Measurements from ENCODE around the gene CAPN11. TPM values are rescaled to one million over a fixed set of nuclear protein-coding genes. Genes with fewer than 3 reads are reported as not detected.
A peak's percentile ranks its signal among the peaks of the same experiment; 100 is the strongest.

Gene CAPN11
- total and polyA plus RNA-seq, 2 experiments from 2014 or later, result 1.1 to 1.7 TPM

GRCh38 chr6:44126320-44127149 is 32.1 kb upstream of the CAPN11 start:
- Histone ChIP-seq H3K4me1 (ENCODE audit: insufficient read depth) (peaks cover 46% of the 10 kb centered on the region), H3K27ac (ENCODE audit: low read depth) (peak overlapping the region; percentile 79; the same call in 1 of the 2 replicates), H3K36me3 (ENCODE audit: insufficient read depth) (no peaks in the 10 kb centered on the region), H3K27me3 (ENCODE audit: insufficient read depth) (no peaks in the 10 kb centered on the region), H4K20me1 (replicated peaks; ENCODE audit: insufficient read depth) (peaks cover 61% of the 10 kb centered on the region), H3F3A (replicated peaks; ENCODE audit: low read depth) (0 out of 2 replicates have a peak, but pooled peaks cover 5% of the 10 kb centered on the region), H2AFZ (no peak overlapping the region), H3K9me2 (ENCODE audit: insufficient read depth) (no peaks in the 10 kb centered on the region), H3K4me2 (peak overlapping the region; percentile 95), H3K4me3 (peak overlapping the region; percentile 91), H3K79me2 (replicated peaks; ENCODE audit: insufficient read depth) (peaks cover 72% of the 10 kb centered on the region)
- TF ChIP-seq CREB1 (CRISPR knock-in tag; IDR thresholded peaks at IDR 0.05; ENCODE audit: low read depth), result no peak
- no peak for TF ChIP-seq NANOG (IDR thresholded peaks at IDR 0.05; ENCODE audit: borderline replicate concordance)
- TF ChIP-seq CTCF (conservative IDR thresholded peaks at IDR 0.05; ENCODE audit: low read depth in 2 of 2), result no peak
- peaks cover 9% of the 10 kb centered on the region; the same call in 2 of the 3 replicates for H3K36me3 Mint-ChIP-seq (ENCODE audit: low read depth)
- H3K27ac Mint-ChIP-seq, result peak overlapping the region; percentile 67
- H3K4me1 Mint-ChIP-seq, result peaks cover 49% of the 10 kb centered on the region
- H3K9me3 Mint-ChIP-seq, result no peaks in the 10 kb centered on the region
- H3K27me3 Mint-ChIP-seq (ENCODE audit: insufficient read depth, low read depth, poor library complexity), result peaks cover 18% of the 10 kb centered on the region
- peak overlapping the region; percentile 94 for H3K4me3 Mint-ChIP-seq
- DNase-seq (ENCODE audit: low spot score), result peak; percentile 81
- ATAC-seq, result peak; percentile 56

- Histone ChIP-seq H3K36me3 (ENCODE audit: insufficient read depth) (no peaks in the 10 kb centered on the region), H3K4me1 (ENCODE audit: insufficient read depth) (peaks cover 48% of the 10 kb centered on the region), H3F3A (replicated peaks; ENCODE audit: low read depth) (0 out of 2 replicates have a peak, but pooled peaks cover 5% of the 10 kb centered on the region), H3K27ac (ENCODE audit: low read depth) (peak within 1 kb of the TSS; percentile 79; the same call in 1 of the 2 replicates), H2AFZ (peak within 1 kb of the TSS; percentile 84; the same call in 1 of the 2 replicates), H3K27me3 (ENCODE audit: insufficient read depth) (no peaks in the 10 kb centered on the region), H3K4me3 (peak within 1 kb of the TSS; percentile 91), H3K9me2 (ENCODE audit: insufficient read depth) (no peaks in the 10 kb centered on the region), H3K79me2 (replicated peaks; ENCODE audit: insufficient read depth) (peaks cover 67% of the 10 kb centered on the region), H3K4me2 (peak within 1 kb of the TSS; percentile 95), H4K20me1 (replicated peaks; ENCODE audit: insufficient read depth) (peaks cover 53% of the 10 kb centered on the region)
- Mint-ChIP-seq H3K4me1 (peaks cover 54% of the 10 kb centered on the region), H3K27me3 (ENCODE audit: insufficient read depth, low read depth, poor library complexity) (peaks cover 19% of the 10 kb centered on the region), H3K9me3 (no peaks in the 10 kb centered on the region), H3K4me3 (peak within 1 kb of the TSS; percentile 94), H3K36me3 (ENCODE audit: low read depth) (peaks cover 9% of the 10 kb centered on the region), H3K27ac (peak within 1 kb of the TSS; percentile 67)
- peak; percentile 69 for ATAC-seq
- peak; percentile 90 for DNase-seq (ENCODE audit: low spot score)
- TF ChIP-seq ZNF114 (CRISPR knock-in tag; IDR thresholded peaks at IDR 0.05), result no peak
- no peak for TF ChIP-seq CREB1 (CRISPR knock-in tag; IDR thresholded peaks at IDR 0.05; ENCODE audit: low read depth)
- peak; percentile 83 for TF ChIP-seq POLR2AphosphoS5 (IDR thresholded peaks at IDR 0.05; ENCODE audit: low read depth)
Measured at GRCh38 chr6:44127186-44128019, 31.2 kb upstream of the CAPN11 start, which contains the start of the genes MRPL14 and TMEM63B. MRPL14 (minus strand) TSS chr6:44127452; CDS start chr6:44116611, 10,841 bp downstream. TMEM63B (plus strand) TSS chr6:44127554; CDS start chr6:44134585, 7,031 bp downstream.

Data from GM23338 (cell line).